IMR-90 (cell line): Measurements from ENCODE around the gene CYP27C1. TPM values are rescaled to one million over a fixed set of nuclear protein-coding genes. Genes with fewer than 3 reads are reported as not detected.

ENCODE experiments used
- ATAC-seq: fragments of 200-7000 bp; cut with Tn5 transposase; 2 replicates; pipeline ENCODE4 v1.9.1; 2020; ENCODE audit warnings: low read depth, mild to moderate bottlenecking, moderate library complexity
- BruUV-seq: library from RNA; stranded (reverse); fragments of 400-500 nt; replicated peaks from 2 replicates; lab custom pipeline; 2021; lab: Mats Ljungman, UMichigan
- CTCF ChIA-PET: fragments of 300-600 bp; formaldehyde crosslinking; extraction: SDS; loops from one replicate; lab custom pipeline; 2021; ENCODE audit warnings: antibody characterized with exemption; lab: Yijun Ruan, JAX
- POLR2A ChIA-PET: fragments of 300-600 bp; sonication (Branson Sonifier 250); formaldehyde crosslinking; loops from one replicate; lab custom pipeline; 2022; ENCODE audit warnings: antibody characterized with exemption; ENCODE audit not compliant: unreplicated experiment; lab: Charles Lee
- DNase-seq: peaks from one replicate; pipeline ENCODE4 v3.0.0; 2013
- H2AFZ ChIP-seq: replicated peaks from 2 replicates; pipeline ENCODE3; 2013; ENCODE audit warnings: low read length, mild to moderate bottlenecking; ENCODE audit not compliant: poor library complexity
- H2AK5ac ChIP-seq: 2 replicates; pipeline ENCODE4 v1.6.1; 2013; ENCODE audit warnings: low read depth, low read length, inconsistent platforms
- H2AK9ac ChIP-seq: replicated peaks from 2 replicates; pipeline ENCODE3; 2013; ENCODE audit warnings: mild to moderate bottlenecking, low read depth, low read length, moderate library complexity; ENCODE audit not compliant: poor library complexity
- H2BK120ac ChIP-seq: 2 replicates; pipeline ENCODE4 v1.6.1; 2013; ENCODE audit warnings: low read depth, low read length, inconsistent platforms
- H2BK15ac ChIP-seq: 3 replicates; pipeline ENCODE4 v1.6.1; 2013; ENCODE audit warnings: low read depth, low read length, inconsistent platforms
- H2BK20ac ChIP-seq: 2 replicates; pipeline ENCODE4 v1.6.1; 2013; ENCODE audit warnings: low read depth, mild to moderate bottlenecking, inconsistent platforms, low read length, moderate library complexity
- H2BK5ac ChIP-seq: 2 replicates; pipeline ENCODE4 v1.6.1; 2013; ENCODE audit warnings: mild to moderate bottlenecking, low read depth, low read length, inconsistent platforms; ENCODE audit not compliant: poor library complexity, severe bottlenecking
- H3K14ac ChIP-seq: replicated peaks from 2 replicates; pipeline ENCODE4 v1.6.1; 2013; ENCODE audit warnings: low read depth, low read length, inconsistent platforms
- H3K18ac ChIP-seq: 2 replicates; pipeline ENCODE4 v1.6.1; 2013; ENCODE audit warnings: low read depth, low read length, control low read depth
- H3K23ac ChIP-seq: 2 replicates; pipeline ENCODE4 v1.6.1; 2013; ENCODE audit warnings: low read depth, low read length, inconsistent platforms
- H3K27ac ChIP-seq: 2 replicates; pipeline ENCODE4 v1.5.1; 2013; ENCODE audit warnings: mild to moderate bottlenecking, control low read depth, low read length; ENCODE audit not compliant: insufficient read depth
- H3K27me3 ChIP-seq: 2 replicates; pipeline ENCODE4 v1.6.1; 2013; ENCODE audit warnings: low read length; ENCODE audit not compliant: control insufficient read depth, insufficient read depth
- H3K36me3 ChIP-seq: 2 replicates; pipeline ENCODE4 v1.6.1; 2013; ENCODE audit warnings: low read length, mixed read lengths; ENCODE audit not compliant: control insufficient read depth, insufficient read depth
- H3K4ac ChIP-seq: 2 replicates; pipeline ENCODE4 v1.6.1; 2013; ENCODE audit warnings: low read depth, low read length, inconsistent platforms
- H3K4me1 ChIP-seq: 2 replicates; pipeline ENCODE4 v1.6.1; 2013; ENCODE audit warnings: low read length, mixed read lengths; ENCODE audit not compliant: control insufficient read depth, insufficient read depth
- H3K4me2 ChIP-seq: 2 replicates; pipeline ENCODE4 v1.6.1; 2013; ENCODE audit warnings: low read depth, mild to moderate bottlenecking, control low read depth, low read length, moderate library complexity
- H3K4me3 ChIP-seq: 2 replicates; pipeline ENCODE4 v1.5.1; 2013; ENCODE audit warnings: low read depth, mild to moderate bottlenecking, control low read depth, low read length, moderate library complexity; ENCODE audit not compliant: insufficient read depth
- H3K56ac ChIP-seq: 2 replicates; pipeline ENCODE4 v1.6.1; 2013; ENCODE audit warnings: low read length, inconsistent platforms; ENCODE audit not compliant: insufficient read depth; ENCODE audit errors: extremely low read depth
- H3K79me1 ChIP-seq, 2 experiments: 2 replicates each; pipeline ENCODE4 v1.6.1; 2013; ENCODE audit warnings: low read length in 2 of 2, inconsistent platforms in 1 of 2, low read depth in 1 of 2
- H3K9ac ChIP-seq: 2 replicates; pipeline ENCODE4 v1.6.1; 2013; ENCODE audit warnings: low read depth, low read length, control low read depth
- H3K9me1 ChIP-seq: 2 replicates; pipeline ENCODE4 v1.6.1; 2013; ENCODE audit warnings: low read length, inconsistent platforms; ENCODE audit not compliant: insufficient read depth
- H3K9me3 ChIP-seq: 2 replicates; pipeline ENCODE4 v1.6.1; 2013; ENCODE audit warnings: low read length; ENCODE audit not compliant: control insufficient read depth, insufficient read depth
- H4K20me1 ChIP-seq: 2 replicates; pipeline ENCODE4 v1.6.1; 2013; ENCODE audit warnings: low read length, inconsistent platforms; ENCODE audit not compliant: insufficient read depth
- H4K5ac ChIP-seq: 2 replicates; pipeline ENCODE4 v1.6.1; 2013; ENCODE audit warnings: mild to moderate bottlenecking, low read depth, low read length, control low read depth
- H4K8ac ChIP-seq, 2 experiments: 2 replicates each; pipeline ENCODE4 v1.6.1; 2013; ENCODE audit warnings: low read depth in 2 of 2, low read length in 2 of 2, control low read depth in 1 of 2, inconsistent platforms in 1 of 2
- H4K91ac ChIP-seq: 2 replicates; pipeline ENCODE4 v1.6.1; 2013; ENCODE audit warnings: low read depth, low read length, inconsistent platforms; ENCODE audit not compliant: insufficient read depth
- ELK1 ChIP-seq: fragments of 150-350 bp; IDR thresholded peaks from 2 replicates; pipeline ENCODE4 v1.6.1; 2016; ENCODE audit warnings: low read depth, mild to moderate bottlenecking, low read length, moderate library complexity, borderline replicate concordance
- FOS ChIP-seq: fragments of 150-350 bp; IDR thresholded peaks from 2 replicates; pipeline ENCODE4 v1.6.1; 2016; ENCODE audit warnings: low read depth, low read length
- MAZ ChIP-seq: IDR thresholded peaks from 2 replicates; pipeline ENCODE4 v1.6.1; 2012; ENCODE audit warnings: low read depth, mild to moderate bottlenecking, low read length, improper control_type of control experiment, moderate library complexity, borderline replicate concordance
- NFE2L2 ChIP-seq: fragments of 150-350 bp; IDR thresholded peaks from 2 replicates; pipeline ENCODE4 v1.6.1; 2016; ENCODE audit warnings: low read depth, mild to moderate bottlenecking, low read length
- RAD21 ChIP-seq: IDR thresholded peaks from 2 replicates; pipeline ENCODE4 v1.6.1; 2012; ENCODE audit warnings: low read length, improper control_type of control experiment
- RCOR1 ChIP-seq: IDR thresholded peaks from 2 replicates; pipeline ENCODE4 v1.6.1; 2012; ENCODE audit warnings: mild to moderate bottlenecking, low read length, improper control_type of control experiment; ENCODE audit not compliant: insufficient replicate concordance
- RFX5 ChIP-seq: IDR thresholded peaks from 2 replicates; pipeline ENCODE4 v1.8.0; 2012; ENCODE audit warnings: low read depth, mild to moderate bottlenecking, low read length, moderate library complexity
- SMC3 ChIP-seq: fragments of 150-350 bp; IDR thresholded peaks from 2 replicates; pipeline ENCODE4 v1.6.1; 2016; ENCODE audit warnings: low read depth, mild to moderate bottlenecking, antibody characterized with exemption, low read length, moderate library complexity
- WGBS, 2 experiments: methylation state at CpG; one replicate each; pipeline versions ENCODE4 v1.1.5 to v1.1.7; 2013; ENCODE audit warnings: missing lambda C conversion rate in 2 of 2; ENCODE audit not compliant: insufficient read length in 1 of 2; ENCODE audit errors: extremely low coverage in 2 of 2; 5-methylcytosine and 5-hydroxymethylcytosine counted together
- dilution Hi-C: fragments of 300-500 bp; cut with HindIII; formaldehyde crosslinking; loops from one replicate; pipeline ENCODE4 v1.14.3; 2018; ENCODE audit warnings: low sequenced_read_pairs; ENCODE audit not compliant: unreplicated experiment
- in situ Hi-C: fragments of 300-500 bp; cut with MboI; formaldehyde crosslinking; loops from 3 replicates; pipeline ENCODE4 v1.14.3; 2019; ENCODE audit warnings: low sequenced_read_pairs, inconsistent platforms, mixed read lengths
- intact Hi-C: fragments of 100-400 bp; cut with micrococcal nuclease; formaldehyde crosslinking; loops from 2 replicates; pipeline ENCODE4 v1.10.0; 2022
- polyA plus RNA-seq, 3 experiments: library from polyadenylated mRNA; depleted of rRNA; stranded (reverse); fragments of >200 nt; gene quantifications; 2 replicates each; pipeline ENCODE4 v1.2.3, GENCODE V29; 2012; ENCODE audit warnings: low replicate concordance in 1 of 3
- total RNA-seq: library from RNA; depleted of rRNA; stranded (reverse); fragments of >200 nt; gene quantifications from 2 replicates; pipeline ENCODE4 v1.2.3, GENCODE V29; 2012

Gene CYP27C1
- total and polyA plus RNA-seq, 2 of the 4 experiments (the other 2 are of a cell fraction), result not detected

DNA sequence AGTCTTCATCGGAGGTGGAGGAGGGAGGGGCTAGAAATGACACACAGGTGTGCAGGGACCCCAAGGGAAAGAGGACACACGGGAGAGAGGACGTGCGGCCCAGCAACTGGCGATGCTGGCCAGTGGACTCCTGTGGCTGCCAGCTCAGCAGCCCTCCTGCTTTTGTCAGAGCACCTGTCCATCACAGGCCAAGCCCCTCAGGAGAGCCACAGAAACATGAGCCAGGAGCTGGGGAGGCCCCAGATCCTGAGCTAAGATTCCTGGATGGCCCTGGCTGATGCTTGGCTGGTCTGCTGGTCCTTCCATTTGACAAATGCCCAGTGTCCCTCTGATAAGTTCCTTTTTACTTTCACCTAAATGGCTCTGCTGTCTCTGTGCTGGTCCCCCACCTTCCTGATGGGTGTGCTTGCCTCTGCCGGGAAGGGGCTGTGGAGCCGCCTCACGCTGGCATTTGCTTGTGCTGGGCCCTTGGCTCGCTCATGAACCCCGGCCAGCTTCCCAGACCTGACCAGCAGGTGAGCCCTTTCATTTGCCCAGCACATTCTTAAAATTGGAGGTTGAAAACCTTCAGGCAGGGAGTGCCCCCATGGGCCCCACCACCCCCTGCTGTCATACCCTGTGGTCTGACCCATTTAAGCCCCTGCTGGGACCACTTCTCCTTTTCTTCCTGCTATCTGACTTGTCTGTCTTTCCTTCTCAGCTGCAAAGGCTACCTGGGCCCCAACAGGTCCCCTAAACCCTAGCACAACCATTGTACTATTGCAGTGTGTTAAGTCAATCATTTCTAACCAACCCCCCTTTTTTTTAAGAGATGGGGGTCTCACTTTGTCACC lies 37.3 kb downstream of the CYP27C1 start:
- dilution Hi-C loops, result no loop called here

More for the DNA sequence above, 37.3 kb downstream of the CYP27C1 start:
- in situ Hi-C loops, result no loop called here
- H3K4me3 ChIP-seq, result no peak overlapping the region
- H4K5ac ChIP-seq, result no peak overlapping the region
- no peak overlapping the region for H2BK5ac ChIP-seq
- H3K27me3 ChIP-seq, result peaks cover 22% of the 10 kb centered on the region
- H3K79me1 ChIP-seq, result no peaks in the 10 kb centered on the region
- H3K27ac ChIP-seq, result no peak overlapping the region
- TF ChIP-seq RAD21 (no peak), ELK1 (no peak), RCOR1 (no peak), SMC3 (no peak), NFE2L2 (no peak), MAZ (no peak), RFX5 (no peak), FOS (no peak)
- H2BK15ac ChIP-seq, result no peak overlapping the region
- no peak overlapping the region for H4K91ac ChIP-seq
- no peaks in the 10 kb centered on the region for H3K4me1 ChIP-seq
- no peak for DNase-seq
- H3K4me2 ChIP-seq, result no peak overlapping the region
- ATAC-seq, result no peak
- H2BK20ac ChIP-seq, result no peak overlapping the region
- CTCF ChIA-PET, result no interaction called here
- no peaks in the 10 kb centered on the region for H3K9me1 ChIP-seq
- H4K20me1 ChIP-seq, result no peaks in the 10 kb centered on the region
- intact Hi-C loops, result no loop called here
- H3K18ac ChIP-seq, result no peak overlapping the region
- H3K36me3 ChIP-seq, result no peaks in the 10 kb centered on the region
- no peaks in the 10 kb centered on the region for H3K9me3 ChIP-seq
- no peak overlapping the region for H2BK120ac ChIP-seq
- H3K4ac ChIP-seq, result no peak overlapping the region
- no peak overlapping the region for H3K9ac ChIP-seq
- H4K8ac ChIP-seq, result no peak overlapping the region
- no peak overlapping the region for H2AK9ac ChIP-seq
- H2AFZ ChIP-seq, result no peak overlapping the region
- WGBS, 2 experiments, result 91% methylated on average over 4 of the region's 10 CpGs; no CpG with 5 or more reads in 1 of the 2 experiments
- no peak overlapping the region for H2AK5ac ChIP-seq
- H3K56ac ChIP-seq, result no peak overlapping the region
- H3K14ac ChIP-seq, result no peak overlapping the region
- no TSS peak for BruUV-seq
- H3K23ac ChIP-seq, result no peak overlapping the region
- POLR2A ChIA-PET, result no interaction called here
